HK-2 (cell line): ENCODE measurements around the gene POLR3G.

Experiments
- DNase-seq: peaks from one replicate; pipeline ENCODE4 v3.0.0-alpha.2; 2018; ENCODE audit not compliant: unreplicated experiment

The POLR3G gene

GRCh38 chr5:90503596-90503995 lies 28.9 kb downstream of the POLR3G start:
- DNase-seq: no peak

- DNase-seq: no peak
Measured at GRCh38 chr5:90504743-90505142, 30.1 kb downstream of the POLR3G start.

GRCh38 chr5:90506221-90506620 lies 31.6 kb downstream of the POLR3G start:
- DNase-seq: no peak

GRCh38 chr5:90510438-90510837 lies 35.8 kb downstream of the POLR3G start:
- DNase-seq: no peak

- DNase-seq: no peak
Measured at GRCh38 chr5:90514520-90514919, 39.9 kb downstream of the POLR3G start.

- DNase-seq: no peak
Measured at GRCh38 chr5:90518661-90519060, 44.0 kb downstream of the POLR3G start.

- DNase-seq: no peak
Measured at GRCh38 chr5:90519081-90519480, 44.4 kb downstream of the POLR3G start.

GRCh38 chr5:90528601-90529193 lies 54.0 kb downstream of the POLR3G start:
- peak; percentile 4 for DNase-seq

GRCh38 chr5:90529194-90529938 lies 54.7 kb downstream of the POLR3G start, which contains the start of gene LYSMD3:
Gene LYSMD3, minus strand, starts transcription at chr5:90529584. Its CDS starts 4,295 bp downstream, at chr5:90525289.
- peak; percentile 93 for DNase-seq

- DNase-seq: peak; percentile 45
Measured at GRCh38 chr5:90529939-90530677, 55.4 kb downstream of the POLR3G start.

- DNase-seq: no peak
Measured at GRCh38 chr5:90530736-90531487, 56.2 kb downstream of the POLR3G start.

- DNase-seq: no peak
Measured at GRCh38 chr5:90533794-90534193, 59.1 kb downstream of the POLR3G start.

- DNase-seq: no peak
Measured at GRCh38 chr5:90534922-90535321, 60.3 kb downstream of the POLR3G start.

GRCh38 chr5:90542827-90543519 lies 68.3 kb downstream of the POLR3G start:
- DNase-seq: no peak

GRCh38 chr5:90545511-90545910 lies 70.8 kb downstream of the POLR3G start:
- DNase-seq: no peak

- DNase-seq: no peak
Measured at GRCh38 chr5:90546216-90546837, 71.7 kb downstream of the POLR3G start.

GRCh38 chr5:90547072-90547536 lies 72.4 kb downstream of the POLR3G start:
- DNase-seq: no peak

GRCh38 chr5:90548069-90548593 lies 73.5 kb downstream of the POLR3G start:
- DNase-seq: no peak

- no peak for DNase-seq
Measured at GRCh38 chr5:90549223-90549622, 74.6 kb downstream of the POLR3G start.

GRCh38 chr5:90549729-90550275 lies 75.1 kb downstream of the POLR3G start:
- no peak for DNase-seq
